PC-3 (cell line): Measurements from ENCODE around the gene CIB4. TPM values are rescaled to one million over a fixed set of nuclear protein-coding genes. Genes with fewer than 3 reads are reported as not detected.

ENCODE experiments used
- ATAC-seq: fragments of 200-7000 bp; cut with Tn5 transposase; 2 replicates; pipeline ENCODE4 v1.9.1; 2020; ENCODE audit warnings: mild to moderate bottlenecking, moderate library complexity
- BruUV-seq: library from RNA; stranded (reverse); fragments of 400-500 nt; replicated peaks from 2 replicates; lab custom pipeline; 2021; lab: Mats Ljungman, UMichigan
- CTCF ChIA-PET: fragments of 300-600 bp; sonication (Branson Sonifier 250); formaldehyde crosslinking; loops from one replicate; lab custom pipeline; 2022; ENCODE audit warnings: antibody characterized with exemption; lab: Charles Lee
- POLR2A ChIA-PET: fragments of 300-600 bp; sonication (Branson Sonifier 250); formaldehyde crosslinking; loops from one replicate; lab custom pipeline; 2022; ENCODE audit warnings: antibody characterized with exemption; ENCODE audit not compliant: unreplicated experiment; lab: Charles Lee
- DNase-seq: peaks from one replicate; pipeline ENCODE4 v3.0.0-alpha.2; 2015
- H2AFZ ChIP-seq: fragments of 300-600 bp; sonication (generic); 2 replicates; pipeline ENCODE4 v1.6.0; 2016; ENCODE audit warnings: antibody characterized with exemption, low read length
- H3F3A ChIP-seq: fragments of 300-600 bp; sonication (generic); one replicate; pipeline ENCODE4 v1.6.0; 2017; ENCODE audit warnings: antibody characterized with exemption, low read length, control low read depth, mild to moderate bottlenecking; ENCODE audit not compliant: unreplicated experiment
- H3K27ac ChIP-seq: fragments of 300-600 bp; sonication (generic); 2 replicates; pipeline ENCODE4 v1.5.1; 2016; ENCODE audit warnings: mild to moderate bottlenecking, low read length
- H3K27me3 ChIP-seq: fragments of 300-600 bp; sonication (generic); 2 replicates; pipeline ENCODE4 v1.6.1; 2016; ENCODE audit warnings: low read length, mixed read lengths
- H3K36me3 ChIP-seq: fragments of 300-600 bp; sonication (generic); 2 replicates; pipeline ENCODE4 v1.6.1; 2016; ENCODE audit warnings: low read depth, mixed run types, low read length, mixed read lengths
- H3K4me1 ChIP-seq: fragments of 300-600 bp; sonication (generic); 2 replicates; pipeline ENCODE4 v1.5.1; 2016; ENCODE audit warnings: low read length; ENCODE audit not compliant: insufficient read depth
- H3K4me2 ChIP-seq: fragments of 300-600 bp; sonication (generic); 2 replicates; pipeline ENCODE4 v1.6.0; 2016; ENCODE audit warnings: low read length
- H3K4me3 ChIP-seq: fragments of 300-600 bp; sonication (generic); 2 replicates; pipeline ENCODE4 v1.5.1; 2016; ENCODE audit warnings: mild to moderate bottlenecking, low read length, mixed read lengths
- H3K79me2 ChIP-seq: fragments of 300-600 bp; sonication (generic); 2 replicates; pipeline ENCODE4 v1.6.1; 2017; ENCODE audit warnings: low read length, mixed read lengths
- H3K9ac ChIP-seq: fragments of 300-600 bp; sonication (generic); 2 replicates; pipeline ENCODE4 v1.6.0; 2016; ENCODE audit warnings: mild to moderate bottlenecking, low read length
- H3K9me2 ChIP-seq: fragments of 300-600 bp; sonication (generic); replicated peaks from 2 replicates; pipeline ENCODE4 v1.6.1; 2016; ENCODE audit warnings: mixed run types, low read length, mixed read lengths
- H3K9me3 ChIP-seq: fragments of 300-600 bp; sonication (generic); 2 replicates; pipeline ENCODE4 v1.6.1; 2016; ENCODE audit warnings: low read length, mixed read lengths
- H4K20me1 ChIP-seq: fragments of 300-600 bp; sonication (generic); 2 replicates; pipeline ENCODE4 v1.6.1; 2016; ENCODE audit warnings: low read length, mixed read lengths
- EZH2 ChIP-seq: fragments of 300-600 bp; sonication (generic); IDR thresholded peaks from one replicate; pipeline ENCODE4 v1.6.1; 2017; ENCODE audit warnings: antibody characterized with exemption, mild to moderate bottlenecking, low read length; ENCODE audit not compliant: unreplicated experiment
- EZH2phosphoT487 ChIP-seq: fragments of 300-600 bp; sonication (generic); IDR thresholded peaks from 2 replicates; pipeline ENCODE4 v1.6.1; 2018; ENCODE audit warnings: mild to moderate bottlenecking, antibody characterized with exemption, low read length, borderline replicate concordance
- intact Hi-C: fragments of 100-400 bp; cut with micrococcal nuclease; formaldehyde crosslinking; loops from 2 replicates; pipeline ENCODE4 v1.9.0; 2023
- total RNA-seq: library from RNA; depleted of rRNA; stranded (reverse); fragments of >200 nt; gene quantifications from 2 replicates; pipeline ENCODE4 v1.2.3, GENCODE V29; 2014
- TF ChIP-seq, protein P1 (sequence below): fragments of 300-600 bp; sonication (generic); conservative IDR thresholded peaks from 2 replicates; pipeline ENCODE4 v1.5.1; 2017; ENCODE audit warnings: antibody characterized with exemption, low read depth, mild to moderate bottlenecking, low read length

Gene CIB4
- total RNA-seq, 1 experiment from 2014 or later: not detected

DNA sequence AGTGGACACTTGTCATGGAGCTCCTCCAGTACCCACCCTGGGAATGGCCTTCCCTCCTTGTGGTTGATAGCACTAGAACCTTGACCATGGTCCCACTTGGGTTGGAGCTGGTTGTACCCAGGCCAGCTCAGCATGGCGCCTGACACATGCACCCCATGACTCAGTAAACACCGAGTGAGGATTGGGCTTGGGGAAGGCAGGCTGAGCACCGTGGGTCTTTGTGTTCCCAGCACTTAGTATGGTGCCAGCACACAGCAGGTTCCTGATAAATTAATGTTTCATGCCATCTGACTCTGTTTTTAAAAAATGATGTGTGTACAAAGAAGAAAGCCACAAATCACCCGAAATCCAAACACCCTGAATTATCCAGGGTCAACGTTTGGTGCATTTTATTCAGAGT, 69.8 kb downstream of the CIB4 start:
- no TSS peak for BruUV-seq
- Histone ChIP-seq H3K9me3 (no peaks in the 10 kb centered on the region), H2AFZ (no peak overlapping the region), H3K27me3 (peaks cover 72% of the 10 kb centered on the region), H3K36me3 (no peaks in the 10 kb centered on the region), H3K4me1 (no peaks in the 10 kb centered on the region), H3K4me3 (no peak overlapping the region), H3K27ac (no peak overlapping the region), H3F3A (no peaks in the 10 kb centered on the region), H3K4me2 (no peak overlapping the region), H3K9ac (no peak overlapping the region), H3K79me2 (no peaks in the 10 kb centered on the region), H4K20me1 (no peaks in the 10 kb centered on the region), H3K9me2 (no peaks in the 10 kb centered on the region)
- TF ChIP-seq, protein P1, sequence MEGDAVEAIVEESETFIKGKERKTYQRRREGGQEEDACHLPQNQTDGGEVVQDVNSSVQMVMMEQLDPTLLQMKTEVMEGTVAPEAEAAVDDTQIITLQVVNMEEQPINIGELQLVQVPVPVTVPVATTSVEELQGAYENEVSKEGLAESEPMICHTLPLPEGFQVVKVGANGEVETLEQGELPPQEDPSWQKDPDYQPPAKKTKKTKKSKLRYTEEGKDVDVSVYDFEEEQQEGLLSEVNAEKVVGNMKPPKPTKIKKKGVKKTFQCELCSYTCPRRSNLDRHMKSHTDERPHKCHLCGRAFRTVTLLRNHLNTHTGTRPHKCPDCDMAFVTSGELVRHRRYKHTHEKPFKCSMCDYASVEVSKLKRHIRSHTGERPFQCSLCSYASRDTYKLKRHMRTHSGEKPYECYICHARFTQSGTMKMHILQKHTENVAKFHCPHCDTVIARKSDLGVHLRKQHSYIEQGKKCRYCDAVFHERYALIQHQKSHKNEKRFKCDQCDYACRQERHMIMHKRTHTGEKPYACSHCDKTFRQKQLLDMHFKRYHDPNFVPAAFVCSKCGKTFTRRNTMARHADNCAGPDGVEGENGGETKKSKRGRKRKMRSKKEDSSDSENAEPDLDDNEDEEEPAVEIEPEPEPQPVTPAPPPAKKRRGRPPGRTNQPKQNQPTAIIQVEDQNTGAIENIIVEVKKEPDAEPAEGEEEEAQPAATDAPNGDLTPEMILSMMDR: no peak
- TF ChIP-seq EZH2phosphoT487: no peak
- TF ChIP-seq EZH2: no peak
- intact Hi-C loops: no loop called here
- POLR2A ChIA-PET: no interaction called here
- no peak for ATAC-seq
- DNase-seq: no peak
- CTCF ChIA-PET: no interaction called here

DNA sequence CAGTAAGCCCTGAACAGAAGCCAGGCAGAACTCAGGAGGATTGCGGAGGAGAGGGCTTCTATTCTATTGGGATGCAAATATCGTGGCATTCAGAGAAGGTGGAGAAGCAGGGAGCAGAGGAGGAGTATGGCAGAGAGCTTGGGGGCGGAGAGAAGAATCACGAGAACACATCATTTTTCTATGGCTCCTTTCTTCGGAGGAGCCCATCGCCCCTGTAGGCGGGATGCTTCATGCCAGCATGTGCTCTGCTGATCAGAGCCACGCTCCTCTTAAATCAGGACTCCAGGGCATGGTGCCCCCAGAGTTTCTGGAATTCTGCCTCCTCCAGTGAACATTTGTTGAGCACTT, 71.1 kb downstream of the CIB4 start:
- intact Hi-C loops: no loop called here
- Histone ChIP-seq H3K27ac (no peak overlapping the region), H2AFZ (no peak overlapping the region), H3K4me1 (no peaks in the 10 kb centered on the region), H3K27me3 (peaks cover 84% of the 10 kb centered on the region), H3K4me2 (no peak overlapping the region), H4K20me1 (no peaks in the 10 kb centered on the region), H3K9me2 (no peaks in the 10 kb centered on the region), H3K9me3 (no peaks in the 10 kb centered on the region), H3K79me2 (no peaks in the 10 kb centered on the region), H3F3A (no peaks in the 10 kb centered on the region), H3K36me3 (no peaks in the 10 kb centered on the region), H3K4me3 (no peak overlapping the region), H3K9ac (no peak overlapping the region)
- TF ChIP-seq, protein P1: no peak
- TF ChIP-seq EZH2phosphoT487 (no peak), EZH2 (no peak)
- DNase-seq: no peak
- ChIA-PET CTCF (no interaction called here), POLR2A (interaction anchor here (0.5 kb wide), 1 partner anchor 36 kb away, joined by 6 read pairs; no protein-coding TSS in a partner anchor)
- ATAC-seq: no peak
- no TSS peak for BruUV-seq

DNA sequence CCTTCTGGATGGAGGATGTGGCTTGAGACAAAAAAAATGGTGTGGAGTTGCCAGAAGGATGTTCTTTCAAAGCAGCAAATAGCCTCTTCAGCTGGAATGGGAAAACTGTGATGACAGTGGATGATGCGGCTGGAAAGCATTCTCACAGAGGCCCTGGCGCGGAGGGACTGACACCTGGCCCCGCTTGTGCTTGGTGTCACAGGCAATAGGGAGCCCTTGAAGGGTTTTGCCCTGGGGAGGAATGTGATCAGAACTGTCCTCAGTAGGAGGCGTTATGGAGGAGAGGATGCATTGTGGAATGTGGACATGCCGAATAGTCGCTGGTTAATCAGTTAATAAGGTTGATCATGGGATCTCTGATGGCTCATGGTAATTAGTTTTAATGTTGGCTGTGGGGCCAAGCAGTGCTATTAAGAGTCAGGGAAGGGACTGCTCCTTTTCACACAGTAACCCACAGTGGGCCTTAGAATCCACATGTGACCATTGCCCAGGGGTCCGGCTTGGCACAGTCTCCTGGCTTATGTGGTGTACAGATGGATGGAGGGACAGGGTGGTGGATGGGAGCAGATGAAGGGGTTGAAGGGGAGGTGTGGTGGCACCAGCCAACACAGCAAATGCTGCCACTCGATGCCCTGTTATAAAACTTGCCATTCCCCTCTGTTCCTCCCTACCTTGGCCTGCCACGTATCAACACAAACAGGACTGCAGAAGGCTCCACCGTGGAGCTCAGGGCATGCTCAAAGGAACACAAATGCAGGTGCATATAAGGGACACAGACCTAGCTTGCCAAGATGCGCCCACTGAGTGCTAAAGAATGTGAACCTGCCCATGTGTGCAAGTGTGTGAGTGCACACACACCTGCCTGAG, 71.7 kb downstream of the CIB4 start:
- Histone ChIP-seq H3K27ac (no peak overlapping the region), H3F3A (no peaks in the 10 kb centered on the region), H4K20me1 (no peaks in the 10 kb centered on the region), H3K4me3 (no peak overlapping the region), H3K79me2 (no peaks in the 10 kb centered on the region), H3K36me3 (no peaks in the 10 kb centered on the region), H3K9me3 (no peaks in the 10 kb centered on the region), H3K4me1 (no peaks in the 10 kb centered on the region), H3K9me2 (no peaks in the 10 kb centered on the region), H2AFZ (no peak overlapping the region), H3K9ac (no peak overlapping the region), H3K27me3 (peaks cover 88% of the 10 kb centered on the region), H3K4me2 (no peak overlapping the region)
- intact Hi-C loops: no loop called here
- no peak for TF ChIP-seq EZH2
- TF ChIP-seq, protein P1: no peak
- TF ChIP-seq EZH2phosphoT487: no peak
- no TSS peak for BruUV-seq
- ChIA-PET CTCF (no interaction called here), POLR2A (no interaction called here)
- no peak for ATAC-seq
- no peak for DNase-seq
